Fibroblast of lung (primary cell): Measurements from ENCODE around the gene NDOR1. TPM values are rescaled to one million over a fixed set of nuclear protein-coding genes. Genes with fewer than 3 reads are reported as not detected.

Experiments
- DNase-seq, 2 donors: peaks; one replicate each; pipeline versions ENCODE4 v3.0.0 to v3.0.0-alpha.2; 2010; ENCODE audit warnings: low read depth in 2 of 2
- H2AFZ ChIP-seq: 2 replicates; pipeline ENCODE4 v1.5.1; 2012; ENCODE audit warnings: low read length, control low read depth, inconsistent platforms
- H3K27ac ChIP-seq: 2 replicates; pipeline ENCODE4 v1.5.1; 2011; ENCODE audit warnings: low read length, control low read depth; ENCODE audit not compliant: insufficient read depth
- H3K27me3 ChIP-seq: 2 replicates; pipeline ENCODE4 v1.5.1; 2011; ENCODE audit warnings: mild to moderate bottlenecking, low read length; ENCODE audit not compliant: control insufficient read depth, insufficient read depth
- H3K36me3 ChIP-seq: 2 replicates; pipeline ENCODE4 v1.5.1; 2011; ENCODE audit warnings: low read length; ENCODE audit not compliant: control insufficient read depth, insufficient read depth
- H3K4me1 ChIP-seq: 2 replicates; pipeline ENCODE4 v1.5.1; 2011; ENCODE audit warnings: low read length; ENCODE audit not compliant: control insufficient read depth, insufficient read depth; ENCODE audit errors: extremely low read depth
- H3K4me2 ChIP-seq: 2 replicates; pipeline ENCODE4 v1.5.1; 2011; ENCODE audit warnings: low read length, control low read depth; ENCODE audit not compliant: insufficient read depth; ENCODE audit errors: extremely low read depth
- H3K4me3 ChIP-seq, 4 experiments: fragments of 200-600 bp in 1 of 4; sonication (generic) in 1 of 4; replicated peaks in 1 of 4; 2 replicates each; pipeline ENCODE4 v1.5.1; 2011 to 2016; ENCODE audit warnings: low read length in 4 of 4, low read depth in 3 of 4, mild to moderate bottlenecking in 3 of 4, control low read depth in 2 of 4, inconsistent platforms in 1 of 4, mixed read lengths in 1 of 4; ENCODE audit not compliant: insufficient read depth in 1 of 4; ENCODE audit errors: control extremely low read depth in 1 of 4
- H3K79me2 ChIP-seq: 2 replicates; pipeline ENCODE4 v1.5.1; 2012; ENCODE audit warnings: mild to moderate bottlenecking, low read length, inconsistent platforms; ENCODE audit not compliant: control insufficient read depth, insufficient read depth
- H3K9ac ChIP-seq: 2 replicates; pipeline ENCODE4 v1.5.1; 2011; ENCODE audit warnings: mild to moderate bottlenecking, low read length, control low read depth; ENCODE audit not compliant: insufficient read depth
- H3K9me3 ChIP-seq: 2 replicates; pipeline ENCODE4 v1.5.1; 2012; ENCODE audit warnings: low read depth, low read length; ENCODE audit not compliant: control insufficient read depth, insufficient read depth
- H4K20me1 ChIP-seq: 2 replicates; pipeline ENCODE4 v1.5.1; 2011; ENCODE audit warnings: low read length; ENCODE audit not compliant: control insufficient read depth, insufficient read depth; ENCODE audit errors: extremely low read depth
- EZH2 ChIP-seq: IDR thresholded peaks from 2 replicates; pipeline ENCODE4 v1.5.1; 2012; ENCODE audit warnings: low read length, control low read depth, mild to moderate bottlenecking; ENCODE audit errors: missing control alignments
- polyA plus RNA-seq, 2 donors: library from polyadenylated mRNA; depleted of rRNA in 1 of 2; stranded (reverse) in 1 of 2; unstranded in 1 of 2; fragments of >200 nt; gene quantifications; 2 replicates each; pipeline ENCODE4 v1.2.1, GENCODE V29; 2011 to 2012; ENCODE audit warnings: missing spikeins in 1 of 2
- total RNA-seq: library from RNA; depleted of rRNA; stranded (reverse); fragments of >200 nt; gene quantifications from 2 replicates; pipeline ENCODE4 v1.2.1, GENCODE V29; 2014
- TF ChIP-seq, protein P1 (sequence below), 2 donors: IDR thresholded peaks in 1 of 2; conservative IDR thresholded peaks in 1 of 2; 1 replicate in 1 of 2; 2 replicates in 1 of 2; pipeline ENCODE4 v1.5.1; 2011 to 2012; ENCODE audit warnings: low read length in 2 of 2, control low read depth in 1 of 2, inconsistent platforms in 1 of 2, low read depth in 1 of 2, mild to moderate bottlenecking in 1 of 2

Gene NDOR1
- total and polyA plus RNA-seq, 2 donors (not counting 1 experiment from before 2014, with no cell fraction given) = 2.4 to 3.1 TPM

GRCh38 chr9:137255448-137256114, 50.1 kb downstream of the NDOR1 start:
- H4K20me1 ChIP-seq = no peaks in the 10 kb centered on the region
- H3K4me2 ChIP-seq = peak overlapping the region; percentile 97
- peaks cover 21% of the 10 kb centered on the region for H3K79me2 ChIP-seq
- H3K9ac ChIP-seq = peak overlapping the region; percentile 48
- peaks cover 10% of the 10 kb centered on the region for H3K36me3 ChIP-seq
- H3K4me1 ChIP-seq = peaks cover 10% of the 10 kb centered on the region
- H3K4me3 ChIP-seq = peak overlapping the region; percentile 68 to 96 (median 82)
- H3K9me3 ChIP-seq = no peaks in the 10 kb centered on the region
- H2AFZ ChIP-seq = peak overlapping the region; percentile 62
- H3K27me3 ChIP-seq = no peaks in the 10 kb centered on the region
- peak overlapping the region; percentile 13 for H3K27ac ChIP-seq
- no peak for TF ChIP-seq EZH2
- TF ChIP-seq, protein P1, sequence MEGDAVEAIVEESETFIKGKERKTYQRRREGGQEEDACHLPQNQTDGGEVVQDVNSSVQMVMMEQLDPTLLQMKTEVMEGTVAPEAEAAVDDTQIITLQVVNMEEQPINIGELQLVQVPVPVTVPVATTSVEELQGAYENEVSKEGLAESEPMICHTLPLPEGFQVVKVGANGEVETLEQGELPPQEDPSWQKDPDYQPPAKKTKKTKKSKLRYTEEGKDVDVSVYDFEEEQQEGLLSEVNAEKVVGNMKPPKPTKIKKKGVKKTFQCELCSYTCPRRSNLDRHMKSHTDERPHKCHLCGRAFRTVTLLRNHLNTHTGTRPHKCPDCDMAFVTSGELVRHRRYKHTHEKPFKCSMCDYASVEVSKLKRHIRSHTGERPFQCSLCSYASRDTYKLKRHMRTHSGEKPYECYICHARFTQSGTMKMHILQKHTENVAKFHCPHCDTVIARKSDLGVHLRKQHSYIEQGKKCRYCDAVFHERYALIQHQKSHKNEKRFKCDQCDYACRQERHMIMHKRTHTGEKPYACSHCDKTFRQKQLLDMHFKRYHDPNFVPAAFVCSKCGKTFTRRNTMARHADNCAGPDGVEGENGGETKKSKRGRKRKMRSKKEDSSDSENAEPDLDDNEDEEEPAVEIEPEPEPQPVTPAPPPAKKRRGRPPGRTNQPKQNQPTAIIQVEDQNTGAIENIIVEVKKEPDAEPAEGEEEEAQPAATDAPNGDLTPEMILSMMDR (conservative IDR thresholded peaks at IDR 0.05 in 1 of 2, IDR thresholded peaks at IDR 0.05 in 1 of 2; ENCODE audit: low read depth in 1 of 2, low read length in 2 of 2) = no peak
- DNase-seq = peak; percentile 28 to 33

DNA sequence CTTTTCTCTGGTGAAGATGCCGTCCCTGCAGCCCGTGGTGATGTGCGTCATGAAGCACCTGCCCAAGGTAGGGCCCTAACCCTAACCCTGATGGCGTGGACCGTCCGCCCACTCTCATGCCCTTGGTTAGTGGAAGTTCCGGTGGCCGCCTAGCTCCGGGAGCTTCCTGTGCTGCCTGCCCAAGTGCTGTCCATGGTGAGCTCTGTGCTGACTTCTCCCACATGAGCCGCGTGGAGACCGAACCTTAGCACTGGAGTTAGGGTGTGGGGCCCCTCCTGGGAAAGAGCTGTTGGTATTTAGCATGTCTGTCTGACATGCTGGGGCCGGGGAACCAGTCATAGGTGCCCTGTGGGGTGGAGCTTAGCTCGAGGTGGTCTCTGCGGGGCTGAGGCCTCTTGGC, 50.9 kb downstream of the NDOR1 start:
- peak overlapping the region; percentile 68 to 96 (median 82) for H3K4me3 ChIP-seq
- peaks cover 21% of the 10 kb centered on the region for H3K79me2 ChIP-seq
- no peak for DNase-seq
- peak overlapping the region; percentile 5 for H3K27ac ChIP-seq
- no peaks in the 10 kb centered on the region for H4K20me1 ChIP-seq
- H3K36me3 ChIP-seq = peaks cover 10% of the 10 kb centered on the region
- H2AFZ ChIP-seq = no peak overlapping the region
- peak overlapping the region; percentile 97 for H3K4me2 ChIP-seq
- H3K9ac ChIP-seq = peak overlapping the region; percentile 48
- peaks cover 10% of the 10 kb centered on the region for H3K4me1 ChIP-seq
- no peaks in the 10 kb centered on the region for H3K9me3 ChIP-seq
- TF ChIP-seq EZH2 = no peak
- TF ChIP-seq, protein P1 (conservative IDR thresholded peaks at IDR 0.05 in 1 of 2, IDR thresholded peaks at IDR 0.05 in 1 of 2; ENCODE audit: low read depth in 1 of 2, low read length in 2 of 2) = no peak
- no peaks in the 10 kb centered on the region for H3K27me3 ChIP-seq

DNA sequence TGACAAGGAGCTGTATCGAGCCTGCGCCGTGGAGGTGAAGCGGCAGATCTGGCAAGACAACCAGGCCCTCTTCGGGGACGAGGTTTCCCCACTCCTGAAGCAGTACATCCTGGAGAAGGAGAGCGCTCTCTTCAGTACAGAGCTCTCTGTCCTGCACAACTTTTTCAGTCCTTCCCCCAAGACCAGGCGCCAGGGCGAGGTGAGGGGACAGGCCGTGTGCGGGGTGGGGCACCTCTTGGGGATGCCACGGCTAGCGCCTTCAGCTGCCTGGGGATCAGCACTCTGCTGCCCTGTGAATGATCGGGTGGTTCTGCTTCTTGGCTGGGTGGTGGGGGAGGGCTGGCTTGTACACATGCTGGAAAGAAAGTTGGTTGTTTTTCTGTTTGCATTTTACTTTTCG, 51.4 kb downstream of the NDOR1 start:
- Histone ChIP-seq H3K4me1 (peaks cover 10% of the 10 kb centered on the region), H3K27ac (no peak overlapping the region), H2AFZ (no peak overlapping the region), H3K27me3 (no peaks in the 10 kb centered on the region), H3K4me3 (peak overlapping the region in 2 of 4 experiments; percentile 93 to 96), H3K9me3 (no peaks in the 10 kb centered on the region), H3K9ac (no peak overlapping the region), H4K20me1 (no peaks in the 10 kb centered on the region), H3K36me3 (peaks cover 10% of the 10 kb centered on the region), H3K4me2 (peak overlapping the region; percentile 97), H3K79me2 (peaks cover 21% of the 10 kb centered on the region)
- DNase-seq = no peak
- TF ChIP-seq EZH2 = no peak
- TF ChIP-seq, protein P1 (conservative IDR thresholded peaks at IDR 0.05 in 1 of 2, IDR thresholded peaks at IDR 0.05 in 1 of 2; ENCODE audit: low read depth in 1 of 2, low read length in 2 of 2) = no peak
